Hematopoietic multipotent progenitor cell treated with erythropoietin and hydrocortisone succinate and interleukin-3 and kit ligand, for 6 days (in vitro differentiated cells): ENCODE results near the gene CLDN3.
A peak's percentile ranks its signal among the peaks of the same experiment; 100 is the strongest.

Experiments
- DNase-seq: peaks from one replicate; pipeline ENCODE4 v3.0.0-alpha.2; 2015

Gene CLDN3

GRCh38 chr7:73770860-73771670, 995 bp upstream of the CLDN3 start:
- no peak for DNase-seq

- no peak for DNase-seq
Measured at GRCh38 chr7:73769481-73770001, 529 bp downstream of the CLDN3 start.

- no peak for DNase-seq
Measured at GRCh38 chr7:73768641-73769480, 1.2 kb downstream of the CLDN3 start.

GRCh38 chr7:73766556-73767229, 3.4 kb downstream of the CLDN3 start:
- DNase-seq, result no peak

- DNase-seq, result no peak
Measured at GRCh38 chr7:73762659-73762999, 7.4 kb downstream of the CLDN3 start.

GRCh38 chr7:73761854-73762658, 8.0 kb downstream of the CLDN3 start:
- no peak for DNase-seq

- DNase-seq, result peak; percentile 90
Measured at GRCh38 chr7:73758581-73759138, 11.4 kb downstream of the CLDN3 start.

- DNase-seq, result peak; percentile 92
Measured at GRCh38 chr7:73749931-73750776, 19.9 kb downstream of the CLDN3 start.

- DNase-seq, result no peak
Measured at GRCh38 chr7:73746378-73746777, 23.7 kb downstream of the CLDN3 start.

GRCh38 chr7:73742753-73743641, 27.1 kb downstream of the CLDN3 start:
- no peak for DNase-seq

GRCh38 chr7:73742338-73742752, 27.7 kb downstream of the CLDN3 start:
- DNase-seq, result no peak

GRCh38 chr7:73741600-73741999, 28.5 kb downstream of the CLDN3 start:
- no peak for DNase-seq

- no peak for DNase-seq
Measured at GRCh38 chr7:73740771-73741170, 29.3 kb downstream of the CLDN3 start.

- no peak for DNase-seq
Measured at GRCh38 chr7:73740212-73740611, 29.9 kb downstream of the CLDN3 start.

GRCh38 chr7:73739387-73739767, 30.7 kb downstream of the CLDN3 start:
- peak; percentile 29 for DNase-seq

- peak; percentile 96 for DNase-seq
Measured at GRCh38 chr7:73738612-73739386, 31.3 kb downstream of the CLDN3 start, which contains the start of gene ABHD11. ABHD11 (minus strand) TSS chr7:73738802; CDS start chr7:73738770, 32 bp downstream.

GRCh38 chr7:73738220-73738611, 31.9 kb downstream of the CLDN3 start:
- DNase-seq, result peak; percentile 85

- no peak for DNase-seq
Measured at GRCh38 chr7:73737491-73738219, 32.4 kb downstream of the CLDN3 start.
